ENCODE data around the gene ZC3HAV1L.
"Not testable (repeated sequence)": the region's sequence is repeated elsewhere in the genome, so short reads cannot be mapped to it uniquely, and the experiment has no call there.

The ZC3HAV1L gene

GRCh38 chr7:139011373-139011772 is 24.5 kb downstream of the ZC3HAV1L start:
- DNase-seq = no peak

GRCh38 chr7:139004321-139005090 is 31.3 kb downstream of the ZC3HAV1L start:
- DNase-seq = no peak

GRCh38 chr7:138999414-138999813 is 36.4 kb downstream of the ZC3HAV1L start:
- DNase-seq = no peak

DNA sequence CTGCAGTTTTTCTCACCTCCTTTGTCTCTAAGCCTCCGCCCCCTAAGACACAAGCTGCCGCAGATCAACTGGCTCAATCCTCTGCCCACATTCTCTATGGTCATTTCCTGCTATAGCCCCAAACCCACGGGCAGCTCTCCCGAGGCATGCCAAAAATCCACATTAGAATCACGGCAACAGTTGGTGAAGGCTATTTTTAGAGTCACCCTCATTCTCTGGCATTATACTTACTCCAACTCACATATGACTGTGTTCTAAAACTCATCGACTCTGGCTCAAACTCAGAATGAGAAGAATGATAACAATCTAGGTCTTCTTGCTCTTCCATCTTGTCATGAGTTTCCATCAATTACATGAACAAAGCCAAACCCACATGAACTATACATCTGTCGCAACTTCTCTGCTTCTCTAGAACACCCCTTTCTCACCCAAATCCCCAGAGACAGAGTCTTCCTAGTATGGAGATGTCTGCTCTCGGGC is 43.8 kb downstream of the ZC3HAV1L start:
- no peak for DNase-seq

GRCh38 chr7:138987686-138988085 is 48.2 kb downstream of the ZC3HAV1L start:
- no peak for DNase-seq

GRCh38 chr7:138982204-138982623 is 53.6 kb downstream of the ZC3HAV1L start:
- no peak for DNase-seq

GRCh38 chr7:138981332-138982203 is 54.3 kb downstream of the ZC3HAV1L start, which contains the start of gene KIAA1549:
KIAA1549 (minus strand) TSS chr7:138981389; CDS start chr7:138981269, 120 bp downstream.
- DNase-seq = no peak

- no peak for DNase-seq
Observed at GRCh38 chr7:138980563-138981291, 55.1 kb downstream of the ZC3HAV1L start.

- no peak for DNase-seq
Observed at GRCh38 chr7:138979988-138980562, 55.8 kb downstream of the ZC3HAV1L start.

DNA sequence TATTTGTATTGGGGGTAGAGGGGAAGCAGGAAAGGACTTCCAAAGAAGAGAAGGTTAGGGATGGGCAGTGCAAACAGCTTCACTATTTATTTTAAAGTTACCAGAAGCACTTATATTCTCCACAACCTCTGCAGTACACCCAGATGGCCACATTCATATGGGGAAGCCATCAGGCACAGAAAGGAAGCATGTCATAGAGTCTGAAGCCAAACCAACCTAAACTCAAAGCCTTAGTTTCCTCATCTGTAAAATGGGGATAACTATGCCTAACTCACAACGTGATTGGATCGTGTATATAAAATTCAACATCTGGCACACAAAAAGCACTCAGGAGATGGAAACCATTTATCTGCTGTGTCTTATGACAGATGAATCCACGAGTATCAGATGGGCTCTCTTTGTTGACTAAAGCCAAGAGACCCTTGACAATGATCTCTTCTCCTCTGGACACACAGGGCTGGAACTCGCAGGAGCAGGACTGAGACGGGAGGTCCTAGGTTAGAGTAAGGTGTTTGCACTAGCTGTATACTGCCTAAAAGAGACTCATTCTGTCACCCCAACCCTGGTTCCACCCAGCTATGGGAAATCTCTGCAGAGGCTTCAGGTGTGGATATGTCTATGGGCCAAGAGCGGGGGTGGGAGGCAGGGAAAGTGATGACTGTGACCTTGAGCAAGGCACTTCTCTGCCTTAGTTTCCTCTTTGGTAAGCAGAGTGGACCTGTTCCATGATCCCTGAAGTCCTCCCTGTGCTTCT is 56.4 kb downstream of the ZC3HAV1L start:
- no peak for DNase-seq

DNA sequence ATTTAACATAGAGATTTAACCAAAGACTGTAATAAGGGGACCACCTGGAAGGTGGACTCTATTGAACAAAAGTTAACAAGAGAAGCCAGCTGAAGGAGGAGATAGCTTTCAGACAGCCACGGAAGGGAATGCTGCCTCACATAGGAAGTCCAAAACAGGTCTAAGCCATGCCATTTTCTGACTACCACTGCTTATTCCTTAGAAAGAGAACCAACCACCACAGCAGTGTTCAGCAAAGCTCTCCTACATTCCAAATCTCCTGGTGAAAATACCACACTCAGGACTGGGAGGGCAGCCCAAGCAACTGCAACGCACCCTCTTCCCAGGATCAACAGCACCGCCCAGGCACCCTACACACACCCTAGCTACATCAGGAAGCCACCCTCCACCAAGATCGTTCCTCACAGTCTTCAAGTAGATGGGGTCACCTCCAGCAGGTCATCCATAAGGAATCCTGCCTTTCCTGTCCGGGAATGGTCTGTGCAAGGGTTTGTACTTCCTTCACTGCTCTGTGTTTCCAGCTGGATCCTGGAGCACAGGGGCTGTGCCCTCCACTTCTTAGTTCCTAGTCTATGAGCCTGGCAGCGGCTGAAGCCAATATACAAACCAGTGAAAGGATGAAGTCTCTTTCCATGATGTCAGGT is 57.2 kb downstream of the ZC3HAV1L start:
- no peak for DNase-seq

DNA sequence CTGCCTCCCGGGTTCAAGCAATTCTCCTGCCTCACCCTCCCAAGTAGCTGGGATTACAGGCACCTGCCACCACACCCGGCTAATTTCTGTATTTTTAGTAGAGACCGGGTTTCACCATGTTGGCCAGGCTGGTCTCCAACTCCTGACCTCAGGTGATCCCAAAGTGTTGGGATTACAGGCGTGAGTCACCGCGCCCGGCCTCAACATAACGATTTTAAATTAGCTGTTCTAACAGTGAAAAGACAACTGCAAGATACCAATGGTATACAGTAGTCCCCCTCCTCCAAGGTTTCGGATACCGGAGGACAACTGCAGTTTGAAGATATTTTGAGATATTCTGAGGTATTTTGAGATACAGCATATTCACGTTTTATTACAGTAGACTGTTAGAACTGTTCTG is 59.7 kb downstream of the ZC3HAV1L start:
- DNase-seq = not testable (repeated sequence)
